Measurements from ENCODE around the gene ZNF66.
"Not testable (repeated sequence)": the region's sequence is repeated elsewhere in the genome, so short reads cannot be mapped to it uniquely, and the experiment has no call there.

Gene ZNF66

DNA sequence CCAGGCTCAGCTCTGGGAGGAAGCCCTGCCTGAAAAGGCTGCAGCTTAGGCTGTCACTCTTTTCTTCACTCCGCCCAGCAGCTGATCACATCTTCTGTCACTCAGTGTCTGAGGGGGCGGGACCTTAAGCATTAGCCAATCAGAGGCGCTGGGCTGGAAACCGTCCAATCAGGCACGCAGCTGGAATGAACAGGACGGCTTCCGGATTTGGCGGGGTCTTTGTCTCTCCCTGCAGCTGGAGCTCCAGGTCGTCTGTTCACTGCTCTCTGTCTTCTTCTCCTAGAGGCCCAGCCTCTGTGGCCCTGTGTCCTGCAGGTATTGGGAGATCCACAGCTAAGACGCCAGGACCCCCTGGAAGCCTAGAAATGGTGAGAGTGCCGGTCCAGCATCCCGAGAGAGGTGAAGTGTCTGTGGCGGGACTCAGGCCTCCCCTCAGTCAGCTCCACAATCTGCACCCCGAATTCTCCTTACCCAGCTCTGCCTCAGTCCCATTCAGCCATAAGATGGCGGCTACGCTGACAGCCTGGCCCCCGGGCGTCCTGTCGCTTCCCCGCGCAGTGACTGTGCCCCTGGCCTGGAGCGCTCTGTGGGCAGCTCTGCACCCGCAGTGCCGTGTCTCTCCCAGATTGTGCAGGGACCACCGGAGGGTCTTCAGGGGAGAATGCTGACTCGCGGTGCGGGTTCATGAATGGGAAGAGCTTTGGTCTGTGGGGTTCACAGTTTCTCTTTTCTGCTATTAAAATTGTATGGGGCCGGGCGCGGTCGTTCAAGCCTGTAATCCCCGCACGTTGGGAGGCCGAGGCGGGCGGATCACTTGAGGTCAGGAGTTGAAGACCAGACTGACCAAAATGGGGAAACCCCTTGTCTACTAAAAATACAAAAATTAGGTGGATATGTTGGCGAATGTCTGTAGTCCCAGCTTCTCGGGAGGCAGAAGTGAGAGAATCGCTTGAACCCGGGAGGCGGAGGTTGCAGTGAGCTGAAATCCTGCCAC, at the start of gene ZNF66:
TSS of gene ZNF66 (plus strand) at position 222 of the 994 bp plus-strand sequence. CDS start at position 366, 144 bp downstream.
- peak; percentile 91 for DNase-seq (ENCODE audit: low spot score)

- not testable (repeated sequence) for DNase-seq (ENCODE audit: low spot score)
Observed at GRCh38 chr19:20750169-20750568, 25.9 kb upstream of the ZNF66 start.

DNA sequence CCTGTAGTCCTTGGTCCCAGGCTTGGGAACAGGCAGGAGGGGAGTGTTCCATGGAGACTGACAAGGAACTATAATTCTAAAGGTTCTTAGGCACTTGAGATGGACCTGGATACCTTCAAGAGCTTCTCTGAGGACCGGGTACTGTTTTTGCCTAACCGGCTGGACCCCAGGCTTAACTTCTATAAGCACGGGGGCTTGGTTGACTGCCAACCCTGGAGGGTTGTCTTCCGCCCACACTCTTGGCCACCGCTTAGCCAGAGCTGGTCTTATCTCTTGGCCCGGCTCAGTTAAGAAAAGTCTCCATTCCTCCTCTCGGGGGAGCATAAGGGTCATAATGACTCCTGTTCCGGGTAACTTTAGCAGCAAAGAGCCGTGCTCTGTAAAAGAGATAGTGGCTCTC, 23.8 kb upstream of the ZNF66 start:
- not testable (repeated sequence) for DNase-seq (ENCODE audit: low spot score)

DNA sequence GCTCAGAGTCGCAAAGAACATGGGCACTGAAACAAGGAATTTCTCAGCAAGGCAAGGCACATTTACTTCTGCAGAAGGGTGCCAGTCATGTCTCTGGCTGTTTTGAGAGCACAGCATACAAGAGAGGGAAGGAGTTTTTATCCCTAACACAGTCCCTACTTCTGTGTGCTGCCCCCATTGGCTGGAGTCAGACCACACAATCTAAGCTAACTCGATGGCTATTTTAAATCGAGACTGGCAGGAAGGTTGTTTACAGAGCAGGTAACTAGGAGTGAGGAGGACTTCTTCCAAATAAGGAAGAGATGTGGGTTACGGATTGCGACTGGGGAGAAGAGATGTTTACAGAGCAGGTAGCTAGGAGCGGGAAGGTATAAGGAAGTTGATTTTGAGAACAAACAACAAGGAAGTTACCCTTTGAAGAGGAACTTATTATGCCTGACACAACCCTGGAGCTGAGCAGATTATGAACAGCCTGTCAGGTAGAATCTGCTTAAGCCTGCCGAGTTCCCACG, 6.8 kb upstream of the ZNF66 start:
- not testable (repeated sequence) for DNase-seq (ENCODE audit: low spot score)

GRCh38 chr19:20787786-20788185, 11.7 kb downstream of the ZNF66 start:
- no peak for DNase-seq (ENCODE audit: low spot score)

- no peak for DNase-seq (ENCODE audit: low spot score)
Observed at GRCh38 chr19:20791806-20792205, 15.7 kb downstream of the ZNF66 start.

- not testable (repeated sequence) for DNase-seq (ENCODE audit: low spot score)
Observed at GRCh38 chr19:20806311-20807262, 30.5 kb downstream of the ZNF66 start.

DNA sequence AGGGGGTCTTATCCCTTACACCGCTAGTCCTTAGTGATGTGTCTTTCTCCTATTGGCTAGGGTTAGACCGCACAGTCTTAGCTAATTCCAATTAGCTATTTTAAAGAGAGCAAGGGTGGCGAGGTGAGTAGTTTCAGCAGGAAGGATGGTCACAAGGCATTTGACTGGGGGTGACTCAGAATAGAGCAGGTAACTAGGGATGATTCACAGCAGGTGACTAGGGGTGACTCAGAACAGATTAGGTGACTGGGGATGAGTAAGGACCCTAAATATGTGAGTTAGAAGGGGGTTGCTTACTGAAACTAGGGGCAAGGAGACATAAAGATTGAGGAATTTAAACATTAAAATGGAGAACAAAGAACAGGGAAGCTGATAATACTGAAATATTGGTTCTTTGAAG, 64.3 kb downstream of the ZNF66 start:
- no peak for DNase-seq (ENCODE audit: low spot score)

Measured in D341Med (cell line).